ENCODE data around the gene OLFML2B. TPM values are rescaled to one million over a fixed set of nuclear protein-coding genes. Genes with fewer than 3 reads are reported as not detected.

The OLFML2B gene
- total RNA-seq, 4 donors from 2014 or later: 18.6 to 42.3 (median 20.9) TPM

GRCh38 chr1:161989786-161990185 is 33.9 kb downstream of the OLFML2B start:
- Histone ChIP-seq H3K4me3 (no peak overlapping the region), H3K36me3 (peaks cover 0 to 56% (median 0%) of the 10 kb centered on the region in 3 donors), H3K27ac (peak overlapping the region in 2 of 4 donors; percentile 17 to 62), H3K9me3 (peaks cover 0 to 17% (median 0%) of the 10 kb centered on the region in 4 donors), H3K27me3 (no peaks in the 10 kb centered on the region), H3K4me1 (peaks cover 0 to 33% (median 11%) of the 10 kb centered on the region in 4 donors)
- TF ChIP-seq EP300 (IDR thresholded peaks at IDR 0.05) (no peak), POLR2A (IDR thresholded peaks at IDR 0.05) (no peak), CTCF (IDR thresholded peaks at IDR 0.05) (no peak)
- DNase-seq (ENCODE audit: low spot score in 2 of 2): no peak
- WGBS, 2 donors: 79 to 81% methylated on average over 5 of the region's 5 CpGs

- peaks cover 0 to 17% (median 0%) of the 10 kb centered on the region in 4 donors for H3K9me3 ChIP-seq
- no peak for DNase-seq (ENCODE audit: low spot score in 2 of 2)
- H3K4me1 ChIP-seq: peaks cover 0 to 26% (median 8%) of the 10 kb centered on the region in 4 donors
- H3K36me3 ChIP-seq: peaks cover 0 to 62% (median 0%) of the 10 kb centered on the region in 3 donors
- TF ChIP-seq POLR2A (IDR thresholded peaks at IDR 0.05) (no peak), EP300 (IDR thresholded peaks at IDR 0.05) (no peak), CTCF (IDR thresholded peaks at IDR 0.05) (no peak)
- H3K27ac ChIP-seq: peak overlapping the region in 2 of 4 donors; percentile 34 to 62
- no peak overlapping the region for H3K4me3 ChIP-seq
- no peaks in the 10 kb centered on the region for H3K27me3 ChIP-seq
Measured at GRCh38 chr1:161989108-161989507, 34.6 kb downstream of the OLFML2B start.

GRCh38 chr1:161988413-161988812 is 35.3 kb downstream of the OLFML2B start:
- peak overlapping the region in 2 of 4 donors; percentile 34 to 62 for H3K27ac ChIP-seq
- H3K27me3 ChIP-seq: no peaks in the 10 kb centered on the region
- TF ChIP-seq EP300 (IDR thresholded peaks at IDR 0.05): no peak
- no peak for TF ChIP-seq CTCF (IDR thresholded peaks at IDR 0.05)
- TF ChIP-seq POLR2A (IDR thresholded peaks at IDR 0.05): no peak
- no peak overlapping the region for H3K4me3 ChIP-seq
- DNase-seq (ENCODE audit: low spot score in 2 of 2): no peak
- 78 to 86% methylated on average over 5 of the region's 5 CpGs for WGBS, 2 donors
- H3K36me3 ChIP-seq: peaks cover 0 to 68% (median 0%) of the 10 kb centered on the region in 3 donors
- peaks cover 0 to 17% (median 0%) of the 10 kb centered on the region in 4 donors for H3K9me3 ChIP-seq
- H3K4me1 ChIP-seq: peaks cover 0 to 19% (median 4%) of the 10 kb centered on the region in 4 donors

- Histone ChIP-seq H3K4me1 (peaks cover 0 to 15% (median 4%) of the 10 kb centered on the region in 4 donors), H3K4me3 (no peak overlapping the region), H3K9me3 (peaks cover 0 to 17% (median 0%) of the 10 kb centered on the region in 4 donors), H3K27me3 (no peaks in the 10 kb centered on the region), H3K36me3 (peaks cover 0 to 68% (median 0%) of the 10 kb centered on the region in 3 donors), H3K27ac (peak overlapping the region in 2 of 4 donors; percentile 34 to 62)
- TF ChIP-seq EP300 (IDR thresholded peaks at IDR 0.05): no peak
- 74 to 87% methylated on average over 5 of the region's 5 CpGs for WGBS, 2 donors
- no peak for DNase-seq (ENCODE audit: low spot score in 2 of 2)
Measured at GRCh38 chr1:161987872-161988271, 35.8 kb downstream of the OLFML2B start.

GRCh38 chr1:161987303-161987702 is 36.4 kb downstream of the OLFML2B start:
- Histone ChIP-seq H3K36me3 (peaks cover 0 to 66% (median 0%) of the 10 kb centered on the region in 3 donors), H3K4me1 (peaks cover 0 to 15% (median 4%) of the 10 kb centered on the region in 4 donors)
- TF ChIP-seq CTCF (IDR thresholded peaks at IDR 0.05): no peak
- TF ChIP-seq POLR2A (IDR thresholded peaks at IDR 0.05): no peak
- TF ChIP-seq EP300 (IDR thresholded peaks at IDR 0.05): no peak

More at GRCh38 chr1:161987303-161987702, 36.4 kb downstream of the OLFML2B start:
- Histone ChIP-seq H3K27ac (peak overlapping the region in 1 of 4 donors; percentile 73), H3K27me3 (no peaks in the 10 kb centered on the region), H3K9me3 (peaks cover 0 to 17% (median 0%) of the 10 kb centered on the region in 4 donors), H3K4me3 (no peak overlapping the region)
- WGBS, 2 donors: 36 to 67% methylated on average over 1 of the region's 1 CpG
- DNase-seq (ENCODE audit: low spot score in 2 of 2): no peak
